Ectodermal cell (in vitro differentiated cells): ENCODE measurements around the gene SCAI.
"Not testable (repeated sequence)": the region's sequence is repeated elsewhere in the genome, so short reads cannot be mapped to it uniquely, and the experiment has no call there.

Experiments
- H3K27ac ChIP-seq: 2 replicates; pipeline ENCODE4 v1.7.0; 2013; ENCODE audit warnings: mild to moderate bottlenecking, low read depth, low read length; ENCODE audit not compliant: insufficient read depth, poor library complexity, severe bottlenecking
- H3K27me3 ChIP-seq: 2 replicates; pipeline ENCODE4 v1.7.0; 2013; ENCODE audit warnings: mild to moderate bottlenecking, low read length; ENCODE audit not compliant: insufficient read depth, control insufficient read depth, poor library complexity, severe bottlenecking
- H3K36me3 ChIP-seq: one replicate; pipeline ENCODE4 v1.7.0; 2013; ENCODE audit warnings: low read length; ENCODE audit not compliant: control insufficient read depth, insufficient read depth
- H3K4me1 ChIP-seq: one replicate; pipeline ENCODE4 v1.7.0; 2013; ENCODE audit warnings: low read length; ENCODE audit not compliant: control insufficient read depth, insufficient read depth
- H3K4me3 ChIP-seq: 2 replicates; pipeline ENCODE4 v1.7.0; 2013; ENCODE audit warnings: low read depth, low read length, control low read depth; ENCODE audit not compliant: insufficient read depth
- H3K9me3 ChIP-seq: 2 replicates; pipeline ENCODE4 v1.7.0; 2013; ENCODE audit warnings: mild to moderate bottlenecking, low read length, moderate library complexity; ENCODE audit not compliant: control insufficient read depth
- WGBS, 2 experiments: methylation state at CpG; one replicate each; pipeline ENCODE4 v1.1.7; 2013; ENCODE audit warnings: missing lambda C conversion rate in 2 of 2; 5-methylcytosine and 5-hydroxymethylcytosine counted together

Gene SCAI

GRCh38 chr9:124932333-124932732 lies 211.0 kb downstream of the SCAI start:
- H3K27ac ChIP-seq, result no peak overlapping the region
- no peaks in the 10 kb centered on the region for H3K27me3 ChIP-seq
- H3K36me3 ChIP-seq, result peaks cover 5% of the 10 kb centered on the region
- no peaks in the 10 kb centered on the region for H3K9me3 ChIP-seq
- no peaks in the 10 kb centered on the region for H3K4me1 ChIP-seq
- 93 to 95% methylated on average over 1 of the region's 1 CpG for WGBS, 2 experiments
- H3K4me3 ChIP-seq, result no peak overlapping the region

- Histone ChIP-seq H3K4me1 (no peaks in the 10 kb centered on the region), H3K4me3 (no peak overlapping the region), H3K27ac (no peak overlapping the region), H3K27me3 (no peaks in the 10 kb centered on the region), H3K36me3 (peaks cover 5% of the 10 kb centered on the region), H3K9me3 (no peaks in the 10 kb centered on the region)
- WGBS, 2 experiments, result 98 to 100% methylated on average over 3 of the region's 3 CpGs
Observed at GRCh38 chr9:124929464-124929863, 213.9 kb downstream of the SCAI start.

- 92 to 95% methylated on average over 2 of the region's 3 CpGs for WGBS, 2 experiments
- Histone ChIP-seq H3K27me3 (no peaks in the 10 kb centered on the region), H3K4me1 (no peaks in the 10 kb centered on the region), H3K4me3 (no peak overlapping the region), H3K36me3 (peaks cover 5% of the 10 kb centered on the region), H3K9me3 (no peaks in the 10 kb centered on the region), H3K27ac (no peak overlapping the region)
Observed at GRCh38 chr9:124928116-124928515, 215.2 kb downstream of the SCAI start.

GRCh38 chr9:124920394-124920793 lies 222.9 kb downstream of the SCAI start:
- H3K27me3 ChIP-seq, H3K9me3 ChIP-seq, H3K36me3 ChIP-seq, H3K27ac ChIP-seq, H3K4me1 ChIP-seq, H3K4me3 ChIP-seq: not testable (repeated sequence)
- 92 to 96% methylated on average over 6 of the region's 6 CpGs for WGBS, 2 experiments

- Histone ChIP-seq H3K36me3 (no peaks in the 10 kb centered on the region), H3K4me3 (no peak overlapping the region)
- WGBS, 2 experiments, result 95 to 96% methylated on average over 5 of the region's 5 CpGs
Observed at GRCh38 chr9:124914753-124915405, 228.4 kb downstream of the SCAI start.

GRCh38 chr9:124913378-124913777 lies 229.9 kb downstream of the SCAI start:
- 97% methylated on average over 2 of the region's 2 CpGs for WGBS, 2 experiments
- Histone ChIP-seq H3K27me3 (no peaks in the 10 kb centered on the region), H3K9me3 (no peaks in the 10 kb centered on the region), H3K36me3 (no peaks in the 10 kb centered on the region), H3K27ac (no peak overlapping the region), H3K4me1 (no peaks in the 10 kb centered on the region), H3K4me3 (no peak overlapping the region)

More at GRCh38 chr9:124914753-124915405, 228.4 kb downstream of the SCAI start:
- no peak overlapping the region for H3K27ac ChIP-seq
- no peaks in the 10 kb centered on the region for H3K9me3 ChIP-seq
- H3K27me3 ChIP-seq, result no peaks in the 10 kb centered on the region
- no peaks in the 10 kb centered on the region for H3K4me1 ChIP-seq

GRCh38 chr9:124911766-124912165 lies 231.6 kb downstream of the SCAI start:
- Histone ChIP-seq H3K36me3 (no peaks in the 10 kb centered on the region), H3K4me1 (no peaks in the 10 kb centered on the region)

GRCh38 chr9:124908098-124908497 lies 235.2 kb downstream of the SCAI start:
- no peaks in the 10 kb centered on the region for H3K27me3 ChIP-seq
- no peak overlapping the region for H3K4me3 ChIP-seq
- no peaks in the 10 kb centered on the region for H3K4me1 ChIP-seq
- H3K27ac ChIP-seq, result no peak overlapping the region
- no peaks in the 10 kb centered on the region for H3K36me3 ChIP-seq
- WGBS, 2 experiments, result 89 to 95% methylated on average over 1 of the region's 2 CpGs
- H3K9me3 ChIP-seq, result no peaks in the 10 kb centered on the region

More at GRCh38 chr9:124911766-124912165, 231.6 kb downstream of the SCAI start:
- H3K27me3 ChIP-seq, result no peaks in the 10 kb centered on the region
- H3K4me3 ChIP-seq, result no peak overlapping the region
- H3K9me3 ChIP-seq, result no peaks in the 10 kb centered on the region
- WGBS, 2 experiments, result 91 to 92% methylated on average over 1 of the region's 1 CpG
- no peak overlapping the region for H3K27ac ChIP-seq

- H3K36me3 ChIP-seq, result no peaks in the 10 kb centered on the region
- no peaks in the 10 kb centered on the region for H3K4me1 ChIP-seq
- no peak overlapping the region for H3K4me3 ChIP-seq
- H3K9me3 ChIP-seq, result no peaks in the 10 kb centered on the region
- no peaks in the 10 kb centered on the region for H3K27me3 ChIP-seq
- 86 to 100% methylated on average over 1 of the region's 1 CpG for WGBS, 2 experiments
- H3K27ac ChIP-seq, result no peak overlapping the region
Observed at GRCh38 chr9:124906966-124907365, 236.4 kb downstream of the SCAI start.

- no peaks in the 10 kb centered on the region for H3K9me3 ChIP-seq
- no peak overlapping the region for H3K4me3 ChIP-seq
- H3K27ac ChIP-seq, result no peak overlapping the region
- no peaks in the 10 kb centered on the region for H3K4me1 ChIP-seq
- WGBS, 2 experiments, result 94% methylated on average over 9 of the region's 9 CpGs
- H3K36me3 ChIP-seq, result peaks cover 4% of the 10 kb centered on the region
- no peaks in the 10 kb centered on the region for H3K27me3 ChIP-seq
Observed at GRCh38 chr9:124899845-124900244, 243.5 kb downstream of the SCAI start.
